Measurements from ENCODE around the gene SUSD4.
"Not testable (repeated sequence)": the region's sequence is repeated elsewhere in the genome, so short reads cannot be mapped to it uniquely, and the experiment has no call there.

The SUSD4 gene

GRCh38 chr1:223297800-223298199 lies 66.2 kb downstream of the SUSD4 start:
- TF ChIP-seq CTCF (IDR thresholded peaks at IDR 0.05; ENCODE audit: control insufficient read depth, insufficient read depth, low read depth, low read length, missing control alignments), result no peak
- H3K4me3 ChIP-seq (ENCODE audit: control insufficient read depth, low read depth, low read length), result no peak overlapping the region
- no peak for DNase-seq (ENCODE audit: low read depth)

GRCh38 chr1:223291796-223292195 lies 72.2 kb downstream of the SUSD4 start:
- no peak for TF ChIP-seq CTCF (IDR thresholded peaks at IDR 0.05; ENCODE audit: control insufficient read depth, insufficient read depth, low read depth, low read length, missing control alignments)
- no peak overlapping the region for H3K4me3 ChIP-seq (ENCODE audit: control insufficient read depth, low read depth, low read length)
- DNase-seq (ENCODE audit: low read depth), result no peak

GRCh38 chr1:223290397-223290796 lies 73.6 kb downstream of the SUSD4 start:
- TF ChIP-seq CTCF (IDR thresholded peaks at IDR 0.05; ENCODE audit: control insufficient read depth, insufficient read depth, low read depth, low read length, missing control alignments), result no peak
- H3K4me3 ChIP-seq (ENCODE audit: control insufficient read depth, low read depth, low read length), result no peak overlapping the region
- DNase-seq (ENCODE audit: low read depth), result no peak

- DNase-seq (ENCODE audit: low read depth), result no peak
- TF ChIP-seq CTCF (IDR thresholded peaks at IDR 0.05; ENCODE audit: control insufficient read depth, insufficient read depth, low read depth, low read length, missing control alignments), result no peak
- no peak overlapping the region for H3K4me3 ChIP-seq (ENCODE audit: control insufficient read depth, low read depth, low read length)
These were observed 74.4 kb downstream of the SUSD4 start for GRCh38 chr1:223289621-223290020.

GRCh38 chr1:223288826-223289225 lies 75.2 kb downstream of the SUSD4 start:
- H3K4me3 ChIP-seq (ENCODE audit: control insufficient read depth, low read depth, low read length), result no peak overlapping the region
- no peak for TF ChIP-seq CTCF (IDR thresholded peaks at IDR 0.05; ENCODE audit: control insufficient read depth, insufficient read depth, low read depth, low read length, missing control alignments)
- DNase-seq (ENCODE audit: low read depth), result no peak

GRCh38 chr1:223285452-223285851 lies 78.5 kb downstream of the SUSD4 start:
- TF ChIP-seq CTCF (IDR thresholded peaks at IDR 0.05; ENCODE audit: control insufficient read depth, insufficient read depth, low read depth, low read length, missing control alignments), result no peak
- no peak overlapping the region for H3K4me3 ChIP-seq (ENCODE audit: control insufficient read depth, low read depth, low read length)
- no peak for DNase-seq (ENCODE audit: low read depth)

- H3K4me3 ChIP-seq (ENCODE audit: control insufficient read depth, low read depth, low read length); DNase-seq (ENCODE audit: low read depth): not testable (repeated sequence)
These were observed 80.3 kb downstream of the SUSD4 start for GRCh38 chr1:223283697-223284096.

GRCh38 chr1:223278311-223278710 lies 85.7 kb downstream of the SUSD4 start:
- DNase-seq (ENCODE audit: low read depth); H3K4me3 ChIP-seq (ENCODE audit: control insufficient read depth, low read depth, low read length): not testable (repeated sequence)
